H9 (cell line): Measurements from ENCODE around the gene PPP1R9A. TPM values are rescaled to one million over a fixed set of nuclear protein-coding genes. Genes with fewer than 3 reads are reported as not detected.

Experiments used
- DNase-seq: peaks from one replicate; pipeline ENCODE4 v3.0.0-alpha.2; 2017
- H2AFZ ChIP-seq: one replicate; pipeline ENCODE4 v1.6.1; 2013; ENCODE audit warnings: mild to moderate bottlenecking, low read length, control low read depth, moderate library complexity
- H2AK5ac ChIP-seq: 2 replicates; pipeline ENCODE4 v1.6.1; 2013; ENCODE audit warnings: low read length, control low read depth, mixed read lengths; ENCODE audit not compliant: insufficient read length
- H2BK120ac ChIP-seq: one replicate; pipeline ENCODE4 v1.6.1; 2013; ENCODE audit warnings: low read depth, mild to moderate bottlenecking, low read length, control low read depth, inconsistent platforms; ENCODE audit not compliant: poor library complexity, severe bottlenecking
- H2BK12ac ChIP-seq: 2 replicates; pipeline ENCODE4 v1.6.1; 2013; ENCODE audit warnings: low read length, control low read depth, mixed read lengths, low read depth; ENCODE audit not compliant: insufficient read length
- H2BK15ac ChIP-seq: 2 replicates; pipeline ENCODE4 v1.6.1; 2013; ENCODE audit warnings: low read depth, low read length, control low read depth
- H2BK20ac ChIP-seq: one replicate; pipeline ENCODE4 v1.6.1; 2013; ENCODE audit warnings: low read depth, mild to moderate bottlenecking, low read length, control low read depth, inconsistent platforms; ENCODE audit not compliant: poor library complexity, severe bottlenecking
- H2BK5ac ChIP-seq: 2 replicates; pipeline ENCODE4 v1.6.1; 2013; ENCODE audit warnings: low read length, control low read depth, mixed read lengths; ENCODE audit not compliant: insufficient read length
- H3K14ac ChIP-seq: 2 replicates; pipeline ENCODE4 v1.6.1; 2013; ENCODE audit warnings: low read length, control low read depth; ENCODE audit not compliant: insufficient read depth
- H3K18ac ChIP-seq: 2 replicates; pipeline ENCODE4 v1.6.1; 2013; ENCODE audit warnings: low read depth, mild to moderate bottlenecking, mixed read lengths, low read length, control low read depth; ENCODE audit not compliant: insufficient read length
- H3K23ac ChIP-seq: 2 replicates; pipeline ENCODE4 v1.6.1; 2013; ENCODE audit warnings: low read length, control low read depth, mixed read lengths, low read depth; ENCODE audit not compliant: insufficient read length
- H3K23me2 ChIP-seq: 2 replicates; pipeline ENCODE4 v1.6.1; 2013; ENCODE audit warnings: low read depth, mild to moderate bottlenecking, mixed read lengths, low read length, control low read depth; ENCODE audit not compliant: insufficient read length, poor library complexity, severe bottlenecking
- H3K27ac ChIP-seq: 2 replicates; pipeline ENCODE4 v1.5.1; 2013; ENCODE audit warnings: low read length, control low read depth, mixed read lengths, low read depth; ENCODE audit not compliant: insufficient read length
- H3K27me3 ChIP-seq: 2 replicates; pipeline ENCODE4 v1.6.1; 2013; ENCODE audit warnings: low read length, control low read depth, inconsistent platforms; ENCODE audit not compliant: insufficient read depth
- H3K4ac ChIP-seq: 2 replicates; pipeline ENCODE4 v1.6.1; 2013; ENCODE audit warnings: low read depth, mild to moderate bottlenecking, control low read depth, inconsistent platforms, low read length, moderate library complexity
- H3K4me1 ChIP-seq: 2 replicates; pipeline ENCODE4 v1.6.1; 2013; ENCODE audit warnings: low read length, control low read depth, inconsistent platforms; ENCODE audit not compliant: insufficient read depth
- H3K4me2 ChIP-seq: 2 replicates; pipeline ENCODE4 v1.6.1; 2013; ENCODE audit warnings: low read length, control low read depth, mixed read lengths; ENCODE audit not compliant: insufficient read length, insufficient read depth
- H3K56ac ChIP-seq: 2 replicates; pipeline ENCODE4 v1.6.1; 2013; ENCODE audit warnings: low read depth, mild to moderate bottlenecking, mixed read lengths, low read length, control low read depth; ENCODE audit not compliant: insufficient read length
- H3K79me1 ChIP-seq: 2 replicates; pipeline ENCODE4 v1.6.1; 2013; ENCODE audit warnings: low read depth, mild to moderate bottlenecking, moderate library complexity, low read length, control low read depth, inconsistent platforms; ENCODE audit not compliant: insufficient read depth, poor library complexity, severe bottlenecking
- H3K79me2 ChIP-seq: 2 replicates; pipeline ENCODE4 v1.6.1; 2013; ENCODE audit warnings: low read length, control low read depth, inconsistent platforms; ENCODE audit not compliant: insufficient read depth
- H3K9ac ChIP-seq: 2 replicates; pipeline ENCODE4 v1.6.1; 2013; ENCODE audit warnings: low read length, control low read depth, mixed read lengths; ENCODE audit not compliant: insufficient read length; ENCODE audit errors: extremely low read depth
- H3K9me3 ChIP-seq: one replicate; pipeline ENCODE4 v1.6.1; 2013; ENCODE audit warnings: low read depth, low read length, inconsistent platforms; ENCODE audit not compliant: control insufficient read depth
- H3T11ph ChIP-seq: one replicate; pipeline ENCODE4 v1.6.1; 2013; ENCODE audit warnings: mild to moderate bottlenecking, low read length, control low read depth, inconsistent platforms
- H4K20me1 ChIP-seq: one replicate; pipeline ENCODE4 v1.6.1; 2013; ENCODE audit not compliant: control insufficient read depth, insufficient read length, insufficient read depth
- H4K5ac ChIP-seq: 2 replicates; pipeline ENCODE4 v1.6.1; 2013; ENCODE audit warnings: low read depth, mild to moderate bottlenecking, mixed read lengths, low read length, control low read depth; ENCODE audit not compliant: insufficient read length
- H4K8ac ChIP-seq: replicated peaks from 2 replicates; pipeline ENCODE4 v1.6.1; 2013; ENCODE audit warnings: low read length, control low read depth, mixed read lengths, low read depth; ENCODE audit not compliant: insufficient read length
- H4K91ac ChIP-seq: 2 replicates; pipeline ENCODE4 v1.6.1; 2013; ENCODE audit warnings: low read depth, mild to moderate bottlenecking, moderate library complexity, mixed read lengths, low read length, control low read depth; ENCODE audit not compliant: insufficient read length
- H3K27ac Mint-ChIP-seq, 3 experiments: 2 replicates in 2 of 3; 3 replicates in 1 of 3; pipeline ENCODE4 v1.8.0; 2020 to 2021; ENCODE audit warnings: mixed read lengths in 3 of 3, mild to moderate bottlenecking in 1 of 3, moderate library complexity in 1 of 3
- H3K27me3 Mint-ChIP-seq: 2 replicates; pipeline ENCODE4 v1.8.0; 2021; ENCODE audit warnings: low read depth, mild to moderate bottlenecking, moderate library complexity, mixed read lengths
- H3K36me3 Mint-ChIP-seq, 3 experiments: 2 replicates in 2 of 3; 3 replicates in 1 of 3; pipeline ENCODE4 v1.8.0; 2020 to 2021; ENCODE audit warnings: low read depth in 3 of 3, mixed read lengths in 3 of 3; ENCODE audit not compliant: insufficient read depth in 1 of 3
- H3K4me1 Mint-ChIP-seq, 2 experiments: 2 replicates each; pipeline ENCODE4 v1.8.0; 2020; ENCODE audit warnings: mixed read lengths in 2 of 2
- H3K4me3 Mint-ChIP-seq, 2 experiments: 2 replicates in 1 of 2; 3 replicates in 1 of 2; pipeline ENCODE4 v1.8.0; 2020 to 2021; ENCODE audit warnings: mild to moderate bottlenecking in 2 of 2, mixed read lengths in 2 of 2, moderate library complexity in 1 of 2
- H3K9me3 Mint-ChIP-seq, 2 experiments: 2 replicates in 1 of 2; 3 replicates in 1 of 2; pipeline ENCODE4 v1.8.0; 2020; ENCODE audit warnings: mild to moderate bottlenecking in 2 of 2, mixed read lengths in 2 of 2, moderate library complexity in 1 of 2
- WGBS: extraction: QIAGEN DNeasy Blood & Tissue Kit; methylation state at CpG from one replicate; pipeline ENCODE4 v1.1.7; 2013; ENCODE audit warnings: missing lambda C conversion rate, low lambda C conversion rate, mixed read lengths; ENCODE audit not compliant: insufficient read length; ENCODE audit errors: extremely low coverage; 5-methylcytosine and 5-hydroxymethylcytosine counted together
- total RNA-seq: library from RNA; stranded (reverse); gene quantifications from 2 replicates; pipeline ENCODE4 v1.2.1, GENCODE V29; 2021
- TF ChIP-seq, protein P1 (sequence below): fragments of 200-600 bp; sonication (generic); conservative IDR thresholded peaks from 3 replicates; pipeline ENCODE4 v1.8.0; 2021; ENCODE audit warnings: antibody characterized with exemption, mild to moderate bottlenecking

PPP1R9A gene
- total RNA-seq, 1 experiment from 2014 or later = 17.0 TPM

DNA sequence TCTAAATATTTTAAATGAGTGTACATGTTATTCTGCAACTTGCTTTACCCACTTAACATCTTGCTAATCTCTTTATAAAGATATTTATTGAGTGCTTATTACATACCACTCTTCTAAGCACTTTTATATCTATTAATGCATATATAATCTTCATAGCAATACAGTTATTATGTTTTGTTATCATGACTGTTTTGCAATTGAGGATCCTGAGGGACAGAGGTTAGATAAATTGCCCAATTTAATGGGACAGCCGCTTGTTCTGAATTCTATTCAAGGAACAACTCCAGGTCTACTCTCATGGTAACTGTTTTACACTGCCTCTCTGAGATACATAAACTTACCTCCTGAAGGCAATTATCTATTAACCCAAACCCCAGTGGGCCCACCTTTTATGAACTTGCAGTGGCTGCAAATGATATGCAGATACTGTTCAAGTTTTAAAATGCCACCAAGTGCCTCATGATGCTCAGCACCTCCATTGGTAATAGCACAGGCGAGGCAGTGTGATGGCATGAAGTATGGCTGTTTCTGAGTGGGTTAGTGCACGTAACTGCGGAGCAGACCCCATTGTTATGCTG lies 356.5 kb downstream of the PPP1R9A start:
- no peak overlapping the region for H2AFZ ChIP-seq
- no peak for DNase-seq
- no peak overlapping the region for H2BK15ac ChIP-seq
- H4K5ac ChIP-seq = no peak overlapping the region
- no peak overlapping the region for H2AK5ac ChIP-seq
- TF ChIP-seq, protein P1, sequence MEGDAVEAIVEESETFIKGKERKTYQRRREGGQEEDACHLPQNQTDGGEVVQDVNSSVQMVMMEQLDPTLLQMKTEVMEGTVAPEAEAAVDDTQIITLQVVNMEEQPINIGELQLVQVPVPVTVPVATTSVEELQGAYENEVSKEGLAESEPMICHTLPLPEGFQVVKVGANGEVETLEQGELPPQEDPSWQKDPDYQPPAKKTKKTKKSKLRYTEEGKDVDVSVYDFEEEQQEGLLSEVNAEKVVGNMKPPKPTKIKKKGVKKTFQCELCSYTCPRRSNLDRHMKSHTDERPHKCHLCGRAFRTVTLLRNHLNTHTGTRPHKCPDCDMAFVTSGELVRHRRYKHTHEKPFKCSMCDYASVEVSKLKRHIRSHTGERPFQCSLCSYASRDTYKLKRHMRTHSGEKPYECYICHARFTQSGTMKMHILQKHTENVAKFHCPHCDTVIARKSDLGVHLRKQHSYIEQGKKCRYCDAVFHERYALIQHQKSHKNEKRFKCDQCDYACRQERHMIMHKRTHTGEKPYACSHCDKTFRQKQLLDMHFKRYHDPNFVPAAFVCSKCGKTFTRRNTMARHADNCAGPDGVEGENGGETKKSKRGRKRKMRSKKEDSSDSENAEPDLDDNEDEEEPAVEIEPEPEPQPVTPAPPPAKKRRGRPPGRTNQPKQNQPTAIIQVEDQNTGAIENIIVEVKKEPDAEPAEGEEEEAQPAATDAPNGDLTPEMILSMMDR = no peak
- Mint-ChIP-seq H3K4me1 (peaks cover 21 to 35% of the 10 kb centered on the region in 2 experiments), H3K27me3 (no peaks in the 10 kb centered on the region), H3K36me3 (no peaks in the 10 kb centered on the region), H3K27ac (no peak overlapping the region), H3K4me3 (no peak overlapping the region), H3K9me3 (no peaks in the 10 kb centered on the region)
- H3K27me3 ChIP-seq = no peaks in the 10 kb centered on the region
- H2BK20ac ChIP-seq = no peak overlapping the region
- H3K23ac ChIP-seq = no peak overlapping the region
- no peaks in the 10 kb centered on the region for H3K23me2 ChIP-seq
- H3K4me1 ChIP-seq = peaks cover 2% of the 10 kb centered on the region; the same call in 1 of the 2 replicates
- WGBS = no CpG with 5 or more reads among the region's 4 CpGs
- no peak overlapping the region for H3K18ac ChIP-seq
- no peaks in the 10 kb centered on the region for H3K9me3 ChIP-seq
- no peaks in the 10 kb centered on the region for H3K79me2 ChIP-seq
- no peak overlapping the region for H3K27ac ChIP-seq
- H3K4me2 ChIP-seq = no peak overlapping the region
- no peak overlapping the region for H3K4ac ChIP-seq
- no peak overlapping the region for H2BK5ac ChIP-seq
- H4K91ac ChIP-seq = no peak overlapping the region
- no peak overlapping the region for H4K8ac ChIP-seq
- no peak overlapping the region for H2BK12ac ChIP-seq
- H3K56ac ChIP-seq = no peak overlapping the region
- no peak overlapping the region for H3K14ac ChIP-seq
- H3K79me1 ChIP-seq = no peaks in the 10 kb centered on the region
- H3T11ph ChIP-seq = no peak overlapping the region
- no peak overlapping the region for H3K9ac ChIP-seq
- H2BK120ac ChIP-seq = no peak overlapping the region
- no peaks in the 10 kb centered on the region for H4K20me1 ChIP-seq
